ENCODE data around the gene PTPRN2. TPM values are rescaled to one million over a fixed set of nuclear protein-coding genes. Genes with fewer than 3 reads are reported as not detected.

The PTPRN2 gene
- total and polyA plus RNA-seq, 2 donors from 2014 or later: 4.8 to 6.2 TPM

DNA sequence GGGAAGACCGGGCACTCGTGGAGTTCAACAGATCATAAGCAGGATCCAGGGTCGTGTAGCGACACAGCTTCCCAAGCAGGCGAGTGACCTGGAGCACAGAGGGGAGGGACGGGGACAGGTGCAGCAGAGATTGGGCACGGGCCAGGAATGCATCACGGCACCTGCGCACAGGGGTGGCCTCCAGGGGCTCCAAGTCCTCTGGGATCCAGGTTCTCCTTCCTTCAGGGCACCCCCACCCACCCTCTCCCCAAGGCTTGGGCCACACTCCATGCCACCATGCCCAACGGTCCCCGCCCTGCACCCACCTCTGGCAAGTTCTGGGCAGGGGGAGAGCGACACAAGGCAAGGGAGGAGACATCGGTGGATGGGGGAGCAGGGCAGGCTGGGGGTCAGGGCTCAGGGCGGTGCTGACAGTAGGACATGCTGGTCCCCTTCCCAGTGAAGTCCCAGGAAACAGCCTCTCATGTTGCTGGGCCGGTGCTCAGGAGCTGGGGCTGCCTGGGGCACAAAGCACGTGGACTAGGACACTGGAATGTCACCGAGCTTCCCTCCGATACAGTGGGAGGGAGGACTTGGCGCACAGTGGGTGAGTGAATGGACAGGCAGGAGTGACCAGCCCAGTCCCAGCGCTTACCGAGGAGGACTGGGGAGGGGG is 597.3 kb downstream of the PTPRN2 start:
- Histone ChIP-seq H3K4me1 (ENCODE audit: control insufficient read depth in 2 of 3, insufficient read depth in 2 of 3, low read depth in 1 of 3, low read length in 3 of 3) (no peaks in the 10 kb centered on the region), H3K9me3 (ENCODE audit: control insufficient read depth in 2 of 3, insufficient read depth in 1 of 3, low read length in 3 of 3) (no peaks in the 10 kb centered on the region), H3K9ac (ENCODE audit: low read length in 3 of 3) (no peak overlapping the region), H3K36me3 (ENCODE audit: control insufficient read depth in 2 of 3, insufficient read depth in 3 of 3, low read length in 3 of 3) (no peaks in the 10 kb centered on the region), H3K27me3 (ENCODE audit: control insufficient read depth, insufficient read depth, low read length) (no peaks in the 10 kb centered on the region), H3K27ac (ENCODE audit: low read depth in 2 of 2, low read length in 2 of 2) (no peak overlapping the region), H3K4me3 (ENCODE audit: low read length in 3 of 3) (no peak overlapping the region)
- no peak for FAIRE-seq
- TF ChIP-seq, protein P1, sequence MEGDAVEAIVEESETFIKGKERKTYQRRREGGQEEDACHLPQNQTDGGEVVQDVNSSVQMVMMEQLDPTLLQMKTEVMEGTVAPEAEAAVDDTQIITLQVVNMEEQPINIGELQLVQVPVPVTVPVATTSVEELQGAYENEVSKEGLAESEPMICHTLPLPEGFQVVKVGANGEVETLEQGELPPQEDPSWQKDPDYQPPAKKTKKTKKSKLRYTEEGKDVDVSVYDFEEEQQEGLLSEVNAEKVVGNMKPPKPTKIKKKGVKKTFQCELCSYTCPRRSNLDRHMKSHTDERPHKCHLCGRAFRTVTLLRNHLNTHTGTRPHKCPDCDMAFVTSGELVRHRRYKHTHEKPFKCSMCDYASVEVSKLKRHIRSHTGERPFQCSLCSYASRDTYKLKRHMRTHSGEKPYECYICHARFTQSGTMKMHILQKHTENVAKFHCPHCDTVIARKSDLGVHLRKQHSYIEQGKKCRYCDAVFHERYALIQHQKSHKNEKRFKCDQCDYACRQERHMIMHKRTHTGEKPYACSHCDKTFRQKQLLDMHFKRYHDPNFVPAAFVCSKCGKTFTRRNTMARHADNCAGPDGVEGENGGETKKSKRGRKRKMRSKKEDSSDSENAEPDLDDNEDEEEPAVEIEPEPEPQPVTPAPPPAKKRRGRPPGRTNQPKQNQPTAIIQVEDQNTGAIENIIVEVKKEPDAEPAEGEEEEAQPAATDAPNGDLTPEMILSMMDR (IDR thresholded peaks at IDR 0.05; ENCODE audit: borderline replicate concordance, extremely low read depth, insufficient read depth): no peak
- peak in 1 of 5 donors; percentile 69 for DNase-seq
- intact Hi-C loops (cut with DNase I): no loop called here

DNA sequence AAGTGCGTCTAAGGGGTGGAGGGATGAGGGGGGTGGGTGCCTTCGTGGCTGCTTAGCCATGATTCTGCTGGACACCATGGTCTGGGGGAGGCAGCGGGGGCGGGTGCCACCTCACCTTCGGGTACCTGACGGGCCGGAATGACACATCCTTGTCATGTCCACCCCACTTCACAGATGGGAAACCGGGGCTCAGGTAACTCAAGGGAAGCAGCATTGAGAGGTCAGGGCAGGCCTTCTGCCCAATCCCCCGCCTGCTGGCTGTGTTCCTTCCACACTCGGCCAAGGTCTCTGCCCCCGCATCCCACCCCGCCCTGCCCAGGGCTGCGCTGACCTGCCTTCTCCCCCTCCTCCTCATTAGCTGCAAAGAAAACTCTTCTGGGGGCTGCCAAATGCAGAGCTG is 598.0 kb downstream of the PTPRN2 start:
- H3K27ac ChIP-seq (ENCODE audit: low read depth in 2 of 2, low read length in 2 of 2): no peak overlapping the region

DNA sequence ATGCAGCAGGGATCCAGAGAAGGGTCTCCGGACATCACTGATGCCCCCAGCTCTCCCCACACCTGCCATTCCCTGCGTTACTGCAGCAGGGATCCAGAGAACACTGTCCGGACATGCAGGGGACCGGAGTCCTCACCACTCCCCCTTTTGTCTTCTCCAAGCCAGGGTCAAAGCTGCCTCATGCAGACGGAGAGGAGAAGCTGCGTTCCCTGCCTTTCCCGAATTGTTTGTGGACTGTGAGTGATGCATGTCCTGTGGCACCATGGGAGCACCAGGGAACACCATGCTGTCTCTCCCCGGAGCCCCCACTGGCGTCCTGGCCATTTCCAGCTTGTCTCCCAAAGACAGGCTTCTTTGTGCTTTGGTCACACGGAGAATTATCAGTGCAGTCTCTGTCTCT is 599.7 kb downstream of the PTPRN2 start:
- Histone ChIP-seq H3K9me3 (ENCODE audit: control insufficient read depth in 2 of 3, insufficient read depth in 1 of 3, low read length in 3 of 3) (no peaks in the 10 kb centered on the region), H3K9ac (ENCODE audit: low read length in 3 of 3) (no peak overlapping the region), H3K4me1 (ENCODE audit: control insufficient read depth in 2 of 3, insufficient read depth in 2 of 3, low read depth in 1 of 3, low read length in 3 of 3) (no peaks in the 10 kb centered on the region), H3K36me3 (ENCODE audit: control insufficient read depth in 2 of 3, insufficient read depth in 3 of 3, low read length in 3 of 3) (no peaks in the 10 kb centered on the region), H3K4me3 (ENCODE audit: low read length in 3 of 3) (no peak overlapping the region), H3K27me3 (ENCODE audit: control insufficient read depth, insufficient read depth, low read length) (no peaks in the 10 kb centered on the region), H3K27ac (ENCODE audit: low read depth in 2 of 2, low read length in 2 of 2) (no peak overlapping the region)
- no peak for FAIRE-seq
- TF ChIP-seq, protein P1 (IDR thresholded peaks at IDR 0.05; ENCODE audit: borderline replicate concordance, extremely low read depth, insufficient read depth): no peak
- peak in 1 of 5 donors; percentile 32 for DNase-seq
- intact Hi-C loops (cut with DNase I): no loop called here

More for the DNA sequence above, 598.0 kb downstream of the PTPRN2 start:
- intact Hi-C loops (cut with DNase I): no loop called here
- TF ChIP-seq, protein P1 (IDR thresholded peaks at IDR 0.05; ENCODE audit: borderline replicate concordance, extremely low read depth, insufficient read depth): no peak
- no peaks in the 10 kb centered on the region for H3K27me3 ChIP-seq (ENCODE audit: control insufficient read depth, insufficient read depth, low read length)
- no peaks in the 10 kb centered on the region for H3K9me3 ChIP-seq (ENCODE audit: control insufficient read depth in 2 of 3, insufficient read depth in 1 of 3, low read length in 3 of 3)
- peak in 1 of 5 donors; percentile 66 for DNase-seq
- no peak overlapping the region for H3K9ac ChIP-seq (ENCODE audit: low read length in 3 of 3)
- no peaks in the 10 kb centered on the region for H3K36me3 ChIP-seq (ENCODE audit: control insufficient read depth in 2 of 3, insufficient read depth in 3 of 3, low read length in 3 of 3)
- no peak overlapping the region for H3K4me3 ChIP-seq (ENCODE audit: low read length in 3 of 3)
- H3K4me1 ChIP-seq (ENCODE audit: control insufficient read depth in 2 of 3, insufficient read depth in 2 of 3, low read depth in 1 of 3, low read length in 3 of 3): no peaks in the 10 kb centered on the region
- no peak for FAIRE-seq

- H3K27me3 ChIP-seq (ENCODE audit: control insufficient read depth, insufficient read depth, low read length): no peaks in the 10 kb centered on the region
- no peaks in the 10 kb centered on the region for H3K36me3 ChIP-seq (ENCODE audit: control insufficient read depth in 2 of 3, insufficient read depth in 3 of 3, low read length in 3 of 3)
- no peak overlapping the region for H3K9ac ChIP-seq (ENCODE audit: low read length in 3 of 3)
- no peaks in the 10 kb centered on the region for H3K9me3 ChIP-seq (ENCODE audit: control insufficient read depth in 2 of 3, insufficient read depth in 1 of 3, low read length in 3 of 3)
- no peak for DNase-seq
- H3K4me3 ChIP-seq (ENCODE audit: low read length in 3 of 3): no peak overlapping the region
- TF ChIP-seq, protein P1 (IDR thresholded peaks at IDR 0.05; ENCODE audit: borderline replicate concordance, extremely low read depth, insufficient read depth): no peak
- H3K27ac ChIP-seq (ENCODE audit: low read depth in 2 of 2, low read length in 2 of 2): no peak overlapping the region
- no peak for FAIRE-seq
- H3K4me1 ChIP-seq (ENCODE audit: control insufficient read depth in 2 of 3, insufficient read depth in 2 of 3, low read depth in 1 of 3, low read length in 3 of 3): no peaks in the 10 kb centered on the region
- intact Hi-C loops (cut with DNase I): no loop called here
Observed at GRCh38 chr7:157986051-157986450, 601.6 kb downstream of the PTPRN2 start.

Data from kidney (tissue), 14 donors.